WERI-Rb-1 (cell line): Measurements from ENCODE around the gene TKT.

Experiments used
- DNase-seq: peaks from one replicate; pipeline ENCODE4 v3.0.0-alpha.2; 2020
- H3K27ac ChIP-seq: fragments of 250-450 bp; sonication (Bioruptor Pico); 2 replicates; pipeline ENCODE4 v1.5.1; 2020; ENCODE audit warnings: mild to moderate bottlenecking, moderate library complexity
- H3K27me3 ChIP-seq: fragments of 250-450 bp; sonication (Bioruptor Pico); 2 replicates; pipeline ENCODE4 v1.5.1; 2021; ENCODE audit warnings: mild to moderate bottlenecking, low read depth, moderate library complexity; ENCODE audit not compliant: insufficient read depth, severe bottlenecking
- H3K36me3 ChIP-seq: fragments of 250-450 bp; sonication (Bioruptor Pico); 2 replicates; pipeline ENCODE4 v1.5.1; 2020; ENCODE audit warnings: mild to moderate bottlenecking, moderate library complexity
- H3K4me3 ChIP-seq: 2 replicates; pipeline ENCODE4 v1.5.1; 2011; ENCODE audit warnings: low read depth, mild to moderate bottlenecking, control low read depth, low read length
- H3K9me3 ChIP-seq: fragments of 250-450 bp; sonication (Bioruptor Pico); 2 replicates; pipeline ENCODE4 v1.5.1; 2021; ENCODE audit warnings: mild to moderate bottlenecking, moderate library complexity; ENCODE audit not compliant: severe bottlenecking
- CTCF ChIP-seq: IDR thresholded peaks from 2 replicates; pipeline ENCODE4 v1.5.1; 2011; ENCODE audit warnings: low read depth, mild to moderate bottlenecking, control low read depth, inconsistent platforms, low read length

TKT gene

GRCh38 chr3:53230789-53231188, 25.0 kb downstream of the TKT start:
- Histone ChIP-seq H3K9me3 (no peaks in the 10 kb centered on the region), H3K4me3 (no peak overlapping the region), H3K27ac (no peak overlapping the region), H3K27me3 (no peaks in the 10 kb centered on the region), H3K36me3 (peaks cover 94% of the 10 kb centered on the region)
- DNase-seq: no peak
- TF ChIP-seq CTCF: no peak

GRCh38 chr3:53230041-53230621, 25.7 kb downstream of the TKT start:
- H3K9me3 ChIP-seq: no peaks in the 10 kb centered on the region
- H3K27ac ChIP-seq: no peak overlapping the region
- H3K36me3 ChIP-seq: peaks cover 95% of the 10 kb centered on the region
- peak; percentile 37; the same call in 1 of the 2 replicates for TF ChIP-seq CTCF
- H3K27me3 ChIP-seq: no peaks in the 10 kb centered on the region
- H3K4me3 ChIP-seq: no peak overlapping the region
- peak; percentile 33 for DNase-seq

GRCh38 chr3:53229606-53230005, 26.2 kb downstream of the TKT start:
- Histone ChIP-seq H3K4me3 (no peak overlapping the region), H3K9me3 (no peaks in the 10 kb centered on the region), H3K27me3 (no peaks in the 10 kb centered on the region), H3K36me3 (peaks cover 97% of the 10 kb centered on the region), H3K27ac (no peak overlapping the region)
- no peak for TF ChIP-seq CTCF
- DNase-seq: no peak

- Histone ChIP-seq H3K4me3 (no peak overlapping the region), H3K36me3 (peaks cover 96% of the 10 kb centered on the region), H3K27me3 (no peaks in the 10 kb centered on the region), H3K27ac (no peak overlapping the region), H3K9me3 (no peaks in the 10 kb centered on the region)
- no peak for TF ChIP-seq CTCF
- no peak for DNase-seq
Measured at GRCh38 chr3:53229171-53229570, 26.7 kb downstream of the TKT start.

- TF ChIP-seq CTCF: no peak
Measured at GRCh38 chr3:53227993-53228885, 27.6 kb downstream of the TKT start.

More at GRCh38 chr3:53227993-53228885, 27.6 kb downstream of the TKT start:
- no peaks in the 10 kb centered on the region for H3K9me3 ChIP-seq
- no peaks in the 10 kb centered on the region for H3K27me3 ChIP-seq
- peaks cover 96% of the 10 kb centered on the region for H3K36me3 ChIP-seq
- no peak for DNase-seq
- H3K4me3 ChIP-seq: no peak overlapping the region
- no peak overlapping the region for H3K27ac ChIP-seq
